Stimulated activated CD8-positive, alpha-beta memory T cell treated with anti-CD3 and anti-CD28 coated beads, Interleukin-4, amount 100 ng/mL, for 4 hours (primary cell): ENCODE data around the gene ZNF804B.

Source experiments
- DNase-seq, 2 donors: peaks; one replicate each; pipeline ENCODE4 v3.0.0-alpha.2; 2020; ENCODE audit warnings: low read depth in 2 of 2, low spot score in 1 of 2

ZNF804B gene

GRCh38 chr7:88835147-88835728 is 75.7 kb downstream of the ZNF804B start:
- DNase-seq, result no peak

- no peak for DNase-seq
These were observed 82.7 kb downstream of the ZNF804B start for GRCh38 chr7:88842201-88842600.

GRCh38 chr7:88845091-88845490 is 85.6 kb downstream of the ZNF804B start:
- no peak for DNase-seq

GRCh38 chr7:88851220-88851619 is 91.7 kb downstream of the ZNF804B start:
- no peak for DNase-seq

GRCh38 chr7:88859288-88859687 is 99.8 kb downstream of the ZNF804B start:
- DNase-seq, result no peak

- DNase-seq, result no peak
These were observed 106.9 kb downstream of the ZNF804B start for GRCh38 chr7:88866265-88866863.

GRCh38 chr7:88867158-88867557 is 107.7 kb downstream of the ZNF804B start:
- DNase-seq, result no peak

GRCh38 chr7:88868456-88868855 is 109.0 kb downstream of the ZNF804B start:
- no peak for DNase-seq

GRCh38 chr7:88881136-88881535 is 121.6 kb downstream of the ZNF804B start:
- DNase-seq, result no peak

- no peak for DNase-seq
These were observed 125.6 kb downstream of the ZNF804B start for GRCh38 chr7:88885131-88885530.

GRCh38 chr7:88888684-88889083 is 129.2 kb downstream of the ZNF804B start:
- no peak for DNase-seq

- no peak for DNase-seq
These were observed 151.0 kb downstream of the ZNF804B start for GRCh38 chr7:88910516-88910915.

GRCh38 chr7:88912852-88913251 is 153.4 kb downstream of the ZNF804B start:
- DNase-seq, result no peak

- no peak for DNase-seq
These were observed 156.1 kb downstream of the ZNF804B start for GRCh38 chr7:88915615-88916014.

- DNase-seq, result no peak
These were observed 160.1 kb downstream of the ZNF804B start for GRCh38 chr7:88919478-88920131.

- no peak for DNase-seq
These were observed 163.4 kb downstream of the ZNF804B start for GRCh38 chr7:88922944-88923343.

GRCh38 chr7:88928276-88928675 is 168.8 kb downstream of the ZNF804B start:
- DNase-seq, result no peak

GRCh38 chr7:88929719-88930118 is 170.2 kb downstream of the ZNF804B start:
- no peak for DNase-seq

GRCh38 chr7:88933285-88933684 is 173.8 kb downstream of the ZNF804B start:
- no peak for DNase-seq

GRCh38 chr7:88942815-88943501 is 183.5 kb downstream of the ZNF804B start:
- DNase-seq, result no peak

GRCh38 chr7:88951826-88952225 is 192.3 kb downstream of the ZNF804B start:
- DNase-seq, result no peak

- no peak for DNase-seq
These were observed 204.9 kb downstream of the ZNF804B start for GRCh38 chr7:88964418-88964817.
